ENCODE results near the gene JOSD1. TPM values are rescaled to one million over a fixed set of nuclear protein-coding genes. Genes with fewer than 3 reads are reported as not detected.

Gene JOSD1
- total RNA-seq, 2 donors from 2014 or later, result 21.2 to 26.7 TPM

- no peak for TF ChIP-seq CTCF (conservative IDR thresholded peaks at IDR 0.05)
- Mint-ChIP-seq H3K27me3 (ENCODE audit: insufficient read depth) (no peaks in the 10 kb centered on the region), H3K27ac (no peak overlapping the region), H3K4me1 (peaks cover 26% of the 10 kb centered on the region), H3K9me3 (no peaks in the 10 kb centered on the region), H3K36me3 (ENCODE audit: low read depth) (peaks cover 56% of the 10 kb centered on the region), H3K4me3 (no peak overlapping the region)
- DNase-seq, result no peak
- Histone ChIP-seq H3K9me3 (ENCODE audit: control insufficient read depth, low read length) (no peaks in the 10 kb centered on the region), H3K4me1 (ENCODE audit: control insufficient read depth, insufficient read depth, low read length) (peaks cover 5% of the 10 kb centered on the region), H3K36me3 (ENCODE audit: control insufficient read depth, insufficient read depth, low read length) (peaks cover 43% of the 10 kb centered on the region), H3K27me3 (ENCODE audit: control insufficient read depth, insufficient read depth, low read length, poor library complexity, severe bottlenecking) (no peaks in the 10 kb centered on the region), H3K27ac (ENCODE audit: low read depth, low read length) (no peak overlapping the region), H3K4me3 (ENCODE audit: low read length) (no peak overlapping the region), H3K9ac (ENCODE audit: extremely low read depth, low read length, poor library complexity, severe bottlenecking) (no peak overlapping the region)
- 94 to 95% methylated on average over 2 of the region's 2 CpGs for WGBS, 2 experiments (ENCODE audit: insufficient coverage in 1 of 2, insufficient read length in 1 of 2)
Measured at GRCh38 chr22:38694049-38694448, 6.7 kb downstream of the JOSD1 start.

DNA sequence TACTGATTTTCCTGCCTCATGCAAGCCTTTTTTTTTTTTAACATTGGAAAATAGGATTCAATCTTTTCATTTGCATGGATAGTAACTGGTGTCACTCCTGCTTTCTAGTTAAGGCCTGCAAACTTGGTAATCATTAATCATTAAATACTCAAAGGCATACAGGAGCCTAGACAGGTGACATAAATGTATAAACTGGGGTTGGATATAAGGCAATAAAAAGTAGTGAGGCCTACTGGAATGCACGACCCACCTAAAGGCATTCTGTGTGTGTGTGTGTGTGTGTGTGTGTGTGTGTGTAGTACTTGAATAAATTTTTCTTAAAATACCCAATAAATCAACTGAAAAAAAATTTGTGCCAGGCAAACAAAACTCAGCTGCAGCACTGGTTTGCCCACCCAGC lies 11.1 kb downstream of the JOSD1 start:
- no peak for DNase-seq
- no peaks in the 10 kb centered on the region for H3K27me3 Mint-ChIP-seq (ENCODE audit: insufficient read depth)
- Histone ChIP-seq H3K27me3 (ENCODE audit: control insufficient read depth, insufficient read depth, low read length, poor library complexity, severe bottlenecking) (no peaks in the 10 kb centered on the region), H3K4me1 (ENCODE audit: control insufficient read depth, insufficient read depth, low read length) (no peaks in the 10 kb centered on the region), H3K9me3 (ENCODE audit: control insufficient read depth, low read length) (no peaks in the 10 kb centered on the region), H3K4me3 (ENCODE audit: low read length) (no peak overlapping the region), H3K36me3 (ENCODE audit: control insufficient read depth, insufficient read depth, low read length) (peaks cover 78% of the 10 kb centered on the region), H3K9ac (ENCODE audit: extremely low read depth, low read length, poor library complexity, severe bottlenecking) (no peak overlapping the region), H3K27ac (ENCODE audit: low read depth, low read length) (no peak overlapping the region)
- H3K9me3 Mint-ChIP-seq, result no peaks in the 10 kb centered on the region
- no peaks in the 10 kb centered on the region for H3K4me1 Mint-ChIP-seq
- TF ChIP-seq CTCF (conservative IDR thresholded peaks at IDR 0.05), result no peak
- 100% methylated on average over 1 of the region's 1 CpG; no CpG with 5 or more reads in 1 of the 2 experiments for WGBS, 2 experiments (ENCODE audit: insufficient coverage in 1 of 2, insufficient read length in 1 of 2)
- H3K27ac Mint-ChIP-seq, result no peak overlapping the region
- H3K4me3 Mint-ChIP-seq, result no peak overlapping the region
- peaks cover 70% of the 10 kb centered on the region for H3K36me3 Mint-ChIP-seq (ENCODE audit: low read depth)

DNA sequence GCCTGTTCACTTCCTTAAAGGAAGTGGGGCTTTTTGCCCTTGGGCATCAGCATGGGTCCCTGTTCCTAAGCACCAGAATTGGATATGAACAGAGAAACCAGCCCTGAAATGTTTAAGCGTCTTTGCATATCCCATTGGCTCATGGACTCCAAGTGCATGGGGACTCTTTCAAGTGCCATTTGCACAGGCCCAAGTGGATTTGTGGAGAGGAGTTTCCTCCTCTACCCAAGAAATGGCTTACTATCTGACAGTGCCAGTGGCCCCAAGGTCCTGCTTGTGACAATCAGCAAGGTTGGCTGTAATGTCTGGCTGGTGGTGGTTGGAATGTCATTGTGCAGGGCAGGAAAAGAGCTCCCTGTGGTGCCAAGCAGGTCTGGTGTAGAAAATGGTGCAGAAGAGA lies 15.0 kb downstream of the JOSD1 start:
- TF ChIP-seq CTCF (conservative IDR thresholded peaks at IDR 0.05), result no peak
- Mint-ChIP-seq H3K9me3 (peaks cover 22% of the 10 kb centered on the region), H3K4me3 (no peak overlapping the region), H3K4me1 (peaks cover 4% of the 10 kb centered on the region), H3K36me3 (ENCODE audit: low read depth) (peaks cover 74% of the 10 kb centered on the region), H3K27ac (no peak overlapping the region), H3K27me3 (ENCODE audit: insufficient read depth) (no peaks in the 10 kb centered on the region)
- H3K9ac ChIP-seq (ENCODE audit: extremely low read depth, low read length, poor library complexity, severe bottlenecking), result no peak overlapping the region
- no peak for DNase-seq
- H3K27me3 ChIP-seq (ENCODE audit: control insufficient read depth, insufficient read depth, low read length, poor library complexity, severe bottlenecking), result no peaks in the 10 kb centered on the region
- H3K27ac ChIP-seq (ENCODE audit: low read depth, low read length), result no peak overlapping the region
- no peak overlapping the region for H3K4me3 ChIP-seq (ENCODE audit: low read length)
- H3K4me1 ChIP-seq (ENCODE audit: control insufficient read depth, insufficient read depth, low read length), result no peaks in the 10 kb centered on the region
- H3K36me3 ChIP-seq (ENCODE audit: control insufficient read depth, insufficient read depth, low read length), result peaks cover 78% of the 10 kb centered on the region
- H3K9me3 ChIP-seq (ENCODE audit: control insufficient read depth, low read length), result peaks cover 9% of the 10 kb centered on the region
- WGBS, 2 experiments (ENCODE audit: insufficient coverage in 1 of 2, insufficient read length in 1 of 2), result 96 to 100% methylated on average over 1 of the region's 1 CpG

Measured in endodermal cell (in vitro differentiated cells).